Neural cell (in vitro differentiated cells): ENCODE measurements around the gene MEAF6. TPM values are rescaled to one million over a fixed set of nuclear protein-coding genes. Genes with fewer than 3 reads are reported as not detected.

Experiments used
- H2AFZ ChIP-seq: fragments of 200-600, 300-800 bp; sonication (generic), shearing (Covaris generic); 2 replicates; pipeline ENCODE4 v1.6.0; 2014; ENCODE audit warnings: low read depth, mild to moderate bottlenecking, antibody characterized with exemption, low read length, moderate library complexity
- H3F3A ChIP-seq: fragments of 200-600 bp; shearing (Covaris generic); 2 replicates; pipeline ENCODE4 v1.6.1; 2016; ENCODE audit warnings: mild to moderate bottlenecking, moderate library complexity, mixed read lengths, antibody characterized with exemption, low read length; ENCODE audit not compliant: insufficient read depth, poor library complexity, severe bottlenecking
- H3K27ac ChIP-seq: fragments of 200-600, 300-800 bp; sonication (generic), shearing (Covaris generic); 2 replicates; pipeline ENCODE4 v1.5.1; 2014; ENCODE audit warnings: mild to moderate bottlenecking, low read length, moderate library complexity
- H3K27me3 ChIP-seq: fragments of 300-800, 200-600 bp; sonication (generic), shearing (Covaris generic); 2 replicates; pipeline ENCODE4 v1.6.0; 2014; ENCODE audit warnings: mild to moderate bottlenecking, low read depth, low read length, moderate library complexity; ENCODE audit not compliant: insufficient read depth
- H3K36me3 ChIP-seq: fragments of 300-800, 200-600 bp; sonication (generic), shearing (Covaris generic); 2 replicates; pipeline ENCODE4 v1.5.1; 2014; ENCODE audit warnings: mild to moderate bottlenecking, antibody characterized with exemption, low read length, moderate library complexity; ENCODE audit not compliant: insufficient read depth
- H3K4me2 ChIP-seq: fragments of 300-800, 200-600 bp; sonication (generic), shearing (Covaris generic); 2 replicates; pipeline ENCODE4 v1.6.0; 2014; ENCODE audit warnings: mild to moderate bottlenecking, low read length
- H3K4me3 ChIP-seq: fragments of 300-800, 200-600 bp; sonication (generic), shearing (Covaris generic); 2 replicates; pipeline ENCODE4 v1.5.1; 2014; ENCODE audit warnings: mild to moderate bottlenecking, low read length, moderate library complexity
- H3K79me2 ChIP-seq: fragments of 200-600 bp; shearing (Covaris generic); replicated peaks from 2 replicates; pipeline ENCODE4 v1.6.0; 2014; ENCODE audit warnings: mild to moderate bottlenecking, low read length, moderate library complexity; ENCODE audit not compliant: insufficient read depth
- H3K9ac ChIP-seq: fragments of 300-800, 200-600 bp; sonication (generic), shearing (Covaris generic); 2 replicates; pipeline ENCODE4 v1.6.1; 2016; ENCODE audit warnings: mild to moderate bottlenecking, low read length, mixed read lengths
- H3K9me2 ChIP-seq: fragments of 200-600 bp; shearing (Covaris generic); 2 replicates; pipeline ENCODE4 v1.6.1; 2016; ENCODE audit warnings: mild to moderate bottlenecking, low read length, mixed read lengths; ENCODE audit not compliant: insufficient read depth
- H3K9me3 ChIP-seq: fragments of 200-600, 300-800 bp; sonication (generic), shearing (Covaris generic); 2 replicates; pipeline ENCODE4 v1.6.1; 2016; ENCODE audit warnings: mild to moderate bottlenecking, mixed run types, low read length, moderate library complexity, mixed read lengths
- H4K20me1 ChIP-seq: fragments of 200-600 bp; shearing (Covaris generic); 2 replicates; pipeline ENCODE4 v1.6.1; 2016; ENCODE audit warnings: mild to moderate bottlenecking, mixed run types; ENCODE audit not compliant: insufficient read depth
- EP300 ChIP-seq: fragments of 450-650 bp; conservative IDR thresholded peaks from 2 replicates; pipeline ENCODE4 v1.6.1; 2014; ENCODE audit warnings: antibody characterized with exemption, mild to moderate bottlenecking, moderate library complexity; ENCODE audit not compliant: poor library complexity, severe bottlenecking
- EZH2 ChIP-seq: fragments of 200-600, 300-800 bp; shearing (Covaris generic), sonication (generic); IDR thresholded peaks from 2 replicates; pipeline ENCODE4 v1.6.1; 2014; ENCODE audit warnings: antibody characterized with exemption, low read length, borderline replicate concordance, mild to moderate bottlenecking; ENCODE audit not compliant: insufficient read depth, poor library complexity, severe bottlenecking
- MXI1 ChIP-seq: fragments of 450-650 bp; conservative IDR thresholded peaks from 2 replicates; pipeline ENCODE4 v1.6.1; 2014; ENCODE audit warnings: antibody characterized with exemption, mild to moderate bottlenecking; ENCODE audit not compliant: poor library complexity, severe bottlenecking
- POLR2AphosphoS5 ChIP-seq: IDR thresholded peaks from 2 replicates; pipeline ENCODE4 v1.6.1; 2012
- RAD21 ChIP-seq: fragments of 450-650 bp; conservative IDR thresholded peaks from 2 replicates; pipeline ENCODE4 v1.6.1; 2014; ENCODE audit warnings: antibody characterized with exemption, mild to moderate bottlenecking, moderate library complexity
- SMC3 ChIP-seq: fragments of 450-650 bp; conservative IDR thresholded peaks from 2 replicates; pipeline ENCODE4 v1.6.1; 2014; ENCODE audit warnings: antibody characterized with exemption, mild to moderate bottlenecking, moderate library complexity; ENCODE audit not compliant: poor library complexity
- TAF1 ChIP-seq: IDR thresholded peaks from 2 replicates; pipeline ENCODE4 v1.6.1; 2012; ENCODE audit warnings: low read depth
- polyA plus RNA-seq: library from polyadenylated mRNA; depleted of rRNA; stranded (reverse); fragments of >200 nt; gene quantifications from 2 replicates; pipeline ENCODE4 v1.2.3, GENCODE V29; 2014
- TF ChIP-seq, protein P1 (sequence below): fragments of 450-650 bp; IDR thresholded peaks from 2 replicates; pipeline ENCODE4 v1.5.1; 2014; ENCODE audit warnings: antibody characterized with exemption, mild to moderate bottlenecking, moderate library complexity; ENCODE audit not compliant: poor library complexity, severe bottlenecking
- TF ChIP-seq, protein P2 (sequence below): IDR thresholded peaks from 2 replicates; pipeline ENCODE4 v1.6.1; 2012; ENCODE audit warnings: borderline replicate concordance

Gene MEAF6
- polyA plus RNA-seq, 1 donor from 2014 or later, result 351 TPM

GRCh38 chr1:37517569-37517968 lies 3.0 kb upstream of the MEAF6 start:
- H3K9ac ChIP-seq, result no peak overlapping the region
- H3K9me3 ChIP-seq, result no peaks in the 10 kb centered on the region
- H4K20me1 ChIP-seq, result no peaks in the 10 kb centered on the region
- H3F3A ChIP-seq, result peaks cover 3% of the 10 kb centered on the region
- no peak overlapping the region for H3K4me3 ChIP-seq
- no peak overlapping the region for H3K4me2 ChIP-seq
- H3K79me2 ChIP-seq, result peaks cover 11% of the 10 kb centered on the region
- H2AFZ ChIP-seq, result no peak overlapping the region
- H3K36me3 ChIP-seq, result no peaks in the 10 kb centered on the region
- no peak overlapping the region for H3K27ac ChIP-seq
- TF ChIP-seq, protein P1, sequence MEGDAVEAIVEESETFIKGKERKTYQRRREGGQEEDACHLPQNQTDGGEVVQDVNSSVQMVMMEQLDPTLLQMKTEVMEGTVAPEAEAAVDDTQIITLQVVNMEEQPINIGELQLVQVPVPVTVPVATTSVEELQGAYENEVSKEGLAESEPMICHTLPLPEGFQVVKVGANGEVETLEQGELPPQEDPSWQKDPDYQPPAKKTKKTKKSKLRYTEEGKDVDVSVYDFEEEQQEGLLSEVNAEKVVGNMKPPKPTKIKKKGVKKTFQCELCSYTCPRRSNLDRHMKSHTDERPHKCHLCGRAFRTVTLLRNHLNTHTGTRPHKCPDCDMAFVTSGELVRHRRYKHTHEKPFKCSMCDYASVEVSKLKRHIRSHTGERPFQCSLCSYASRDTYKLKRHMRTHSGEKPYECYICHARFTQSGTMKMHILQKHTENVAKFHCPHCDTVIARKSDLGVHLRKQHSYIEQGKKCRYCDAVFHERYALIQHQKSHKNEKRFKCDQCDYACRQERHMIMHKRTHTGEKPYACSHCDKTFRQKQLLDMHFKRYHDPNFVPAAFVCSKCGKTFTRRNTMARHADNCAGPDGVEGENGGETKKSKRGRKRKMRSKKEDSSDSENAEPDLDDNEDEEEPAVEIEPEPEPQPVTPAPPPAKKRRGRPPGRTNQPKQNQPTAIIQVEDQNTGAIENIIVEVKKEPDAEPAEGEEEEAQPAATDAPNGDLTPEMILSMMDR, result no peak
- TF ChIP-seq POLR2AphosphoS5 (no peak), EZH2 (no peak), TAF1 (no peak), RAD21 (no peak), SMC3 (no peak), EP300 (no peak)
- TF ChIP-seq, protein P2, sequence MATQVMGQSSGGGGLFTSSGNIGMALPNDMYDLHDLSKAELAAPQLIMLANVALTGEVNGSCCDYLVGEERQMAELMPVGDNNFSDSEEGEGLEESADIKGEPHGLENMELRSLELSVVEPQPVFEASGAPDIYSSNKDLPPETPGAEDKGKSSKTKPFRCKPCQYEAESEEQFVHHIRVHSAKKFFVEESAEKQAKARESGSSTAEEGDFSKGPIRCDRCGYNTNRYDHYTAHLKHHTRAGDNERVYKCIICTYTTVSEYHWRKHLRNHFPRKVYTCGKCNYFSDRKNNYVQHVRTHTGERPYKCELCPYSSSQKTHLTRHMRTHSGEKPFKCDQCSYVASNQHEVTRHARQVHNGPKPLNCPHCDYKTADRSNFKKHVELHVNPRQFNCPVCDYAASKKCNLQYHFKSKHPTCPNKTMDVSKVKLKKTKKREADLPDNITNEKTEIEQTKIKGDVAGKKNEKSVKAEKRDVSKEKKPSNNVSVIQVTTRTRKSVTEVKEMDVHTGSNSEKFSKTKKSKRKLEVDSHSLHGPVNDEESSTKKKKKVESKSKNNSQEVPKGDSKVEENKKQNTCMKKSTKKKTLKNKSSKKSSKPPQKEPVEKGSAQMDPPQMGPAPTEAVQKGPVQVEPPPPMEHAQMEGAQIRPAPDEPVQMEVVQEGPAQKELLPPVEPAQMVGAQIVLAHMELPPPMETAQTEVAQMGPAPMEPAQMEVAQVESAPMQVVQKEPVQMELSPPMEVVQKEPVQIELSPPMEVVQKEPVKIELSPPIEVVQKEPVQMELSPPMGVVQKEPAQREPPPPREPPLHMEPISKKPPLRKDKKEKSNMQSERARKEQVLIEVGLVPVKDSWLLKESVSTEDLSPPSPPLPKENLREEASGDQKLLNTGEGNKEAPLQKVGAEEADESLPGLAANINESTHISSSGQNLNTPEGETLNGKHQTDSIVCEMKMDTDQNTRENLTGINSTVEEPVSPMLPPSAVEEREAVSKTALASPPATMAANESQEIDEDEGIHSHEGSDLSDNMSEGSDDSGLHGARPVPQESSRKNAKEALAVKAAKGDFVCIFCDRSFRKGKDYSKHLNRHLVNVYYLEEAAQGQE, result no peak
- H3K9me2 ChIP-seq, result no peaks in the 10 kb centered on the region
- H3K27me3 ChIP-seq, result no peaks in the 10 kb centered on the region

GRCh38 chr1:37515185-37516034 lies 844 bp upstream of the MEAF6 start:
- Histone ChIP-seq H3K27ac (peak overlapping the region; percentile 95), H2AFZ (peak overlapping the region; percentile 53), H3K9ac (peak overlapping the region; percentile 89), H3K4me2 (peak overlapping the region; percentile 53), H3K9me2 (no peaks in the 10 kb centered on the region), H3K4me3 (peak overlapping the region; percentile 76), H3K27me3 (no peaks in the 10 kb centered on the region), H3F3A (peaks cover 3% of the 10 kb centered on the region), H3K79me2 (peaks cover 30% of the 10 kb centered on the region), H4K20me1 (no peaks in the 10 kb centered on the region), H3K9me3 (no peaks in the 10 kb centered on the region), H3K36me3 (no peaks in the 10 kb centered on the region)
- TF ChIP-seq EZH2 (no peak), TAF1 (no peak), SMC3 (no peak), EP300 (no peak), MXI1 (no peak), RAD21 (no peak), POLR2AphosphoS5 (no peak)
- TF ChIP-seq, protein P1, result no peak
- TF ChIP-seq, protein P2, result no peak
